Peyer's patch (tissue), 4 donors: Measurements from ENCODE around the gene COL4A6. TPM values are rescaled to one million over a fixed set of nuclear protein-coding genes. Genes with fewer than 3 reads are reported as not detected.

Experiments used
- DNase-seq, 3 donors: peaks; one replicate each; pipeline ENCODE4 v3.0.0-alpha.2; 2017 to 2019
- H3K27ac ChIP-seq, 4 donors: fragments of 200-600 bp; sonication (generic); one replicate each; pipeline ENCODE4 v1.5.1; 2016 to 2019
- H3K27me3 ChIP-seq, 2 donors: fragments of 200-600 bp; sonication (generic); one replicate each; pipeline ENCODE4 v1.5.1; 2019
- H3K36me3 ChIP-seq, 3 donors: fragments of 200-600 bp; sonication (generic); one replicate each; pipeline ENCODE4 v1.5.1; 2016 to 2019
- H3K4me1 ChIP-seq, 4 donors: fragments of 200-600 bp; sonication (generic); one replicate each; pipeline ENCODE4 v1.5.1; 2016 to 2019
- H3K4me3 ChIP-seq, 4 donors: fragments of 200-600 bp; sonication (generic); 1 replicate in 3 of 4; 2 replicates in 1 of 4; pipeline ENCODE4 v1.5.1; 2016 to 2019; ENCODE audit warnings: mild to moderate bottlenecking in 1 of 4
- H3K9me3 ChIP-seq, 4 donors: fragments of 200-600 bp; sonication (generic); one replicate each; pipeline ENCODE4 v1.5.1; 2016 to 2019; ENCODE audit warnings: mild to moderate bottlenecking in 1 of 4
- POLR2A ChIP-seq, 2 donors: fragments of 450-650 bp; IDR thresholded peaks; one replicate each; pipeline ENCODE4 v1.5.1; 2017; ENCODE audit warnings: antibody characterized with exemption in 2 of 2, mild to moderate bottlenecking in 2 of 2, moderate library complexity in 2 of 2
- total RNA-seq, 4 donors: library from RNA; depleted of rRNA; stranded (reverse); fragments of >200 nt; gene quantifications; one replicate each; pipeline ENCODE4 v1.1.0, GENCODE V29; 2016
- TF ChIP-seq, protein P1 (sequence below), 6 experiments: fragments of 450-650 bp in 4 of 6; fragments of 200-600 bp in 2 of 6; sonication (generic) in 1 of 6; IDR thresholded peaks; one replicate each; pipeline ENCODE4 v1.5.1; 2017 to 2019; ENCODE audit warnings: antibody characterized with exemption in 6 of 6, mild to moderate bottlenecking in 3 of 6, moderate library complexity in 1 of 6

Gene COL4A6
- total RNA-seq, 4 donors from 2014 or later: 0.18 to 2.4 (median 0.89) TPM

DNA sequence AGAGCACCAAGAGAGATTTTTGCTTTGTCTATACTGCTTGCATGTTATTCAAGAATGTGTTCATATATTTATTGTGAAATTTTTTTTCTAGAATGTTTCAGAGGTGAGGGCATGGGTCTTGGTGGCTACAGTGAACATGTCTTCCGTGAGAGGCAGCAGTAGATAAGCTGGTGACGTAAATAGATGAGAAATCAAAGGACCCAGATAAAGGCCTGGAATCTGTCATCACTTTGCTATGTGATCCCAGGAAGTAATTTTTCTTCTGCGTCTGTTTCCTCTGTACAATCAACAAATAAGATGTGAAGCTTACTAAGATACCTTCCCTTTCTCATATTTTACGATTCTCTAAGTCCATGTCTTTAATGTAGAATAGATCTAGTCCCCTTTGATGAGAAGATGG lies 129.1 kb downstream of the COL4A6 start:
- Histone ChIP-seq H3K27ac (no peak overlapping the region), H3K27me3 (no peaks in the 10 kb centered on the region), H3K4me1 (no peaks in the 10 kb centered on the region), H3K9me3 (no peaks in the 10 kb centered on the region), H3K36me3 (no peaks in the 10 kb centered on the region), H3K4me3 (no peak overlapping the region)
- TF ChIP-seq, protein P1, sequence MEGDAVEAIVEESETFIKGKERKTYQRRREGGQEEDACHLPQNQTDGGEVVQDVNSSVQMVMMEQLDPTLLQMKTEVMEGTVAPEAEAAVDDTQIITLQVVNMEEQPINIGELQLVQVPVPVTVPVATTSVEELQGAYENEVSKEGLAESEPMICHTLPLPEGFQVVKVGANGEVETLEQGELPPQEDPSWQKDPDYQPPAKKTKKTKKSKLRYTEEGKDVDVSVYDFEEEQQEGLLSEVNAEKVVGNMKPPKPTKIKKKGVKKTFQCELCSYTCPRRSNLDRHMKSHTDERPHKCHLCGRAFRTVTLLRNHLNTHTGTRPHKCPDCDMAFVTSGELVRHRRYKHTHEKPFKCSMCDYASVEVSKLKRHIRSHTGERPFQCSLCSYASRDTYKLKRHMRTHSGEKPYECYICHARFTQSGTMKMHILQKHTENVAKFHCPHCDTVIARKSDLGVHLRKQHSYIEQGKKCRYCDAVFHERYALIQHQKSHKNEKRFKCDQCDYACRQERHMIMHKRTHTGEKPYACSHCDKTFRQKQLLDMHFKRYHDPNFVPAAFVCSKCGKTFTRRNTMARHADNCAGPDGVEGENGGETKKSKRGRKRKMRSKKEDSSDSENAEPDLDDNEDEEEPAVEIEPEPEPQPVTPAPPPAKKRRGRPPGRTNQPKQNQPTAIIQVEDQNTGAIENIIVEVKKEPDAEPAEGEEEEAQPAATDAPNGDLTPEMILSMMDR (IDR thresholded peaks at IDR 0.05): no peak
- no peak for TF ChIP-seq POLR2A (IDR thresholded peaks at IDR 0.05)
- DNase-seq: no peak

DNA sequence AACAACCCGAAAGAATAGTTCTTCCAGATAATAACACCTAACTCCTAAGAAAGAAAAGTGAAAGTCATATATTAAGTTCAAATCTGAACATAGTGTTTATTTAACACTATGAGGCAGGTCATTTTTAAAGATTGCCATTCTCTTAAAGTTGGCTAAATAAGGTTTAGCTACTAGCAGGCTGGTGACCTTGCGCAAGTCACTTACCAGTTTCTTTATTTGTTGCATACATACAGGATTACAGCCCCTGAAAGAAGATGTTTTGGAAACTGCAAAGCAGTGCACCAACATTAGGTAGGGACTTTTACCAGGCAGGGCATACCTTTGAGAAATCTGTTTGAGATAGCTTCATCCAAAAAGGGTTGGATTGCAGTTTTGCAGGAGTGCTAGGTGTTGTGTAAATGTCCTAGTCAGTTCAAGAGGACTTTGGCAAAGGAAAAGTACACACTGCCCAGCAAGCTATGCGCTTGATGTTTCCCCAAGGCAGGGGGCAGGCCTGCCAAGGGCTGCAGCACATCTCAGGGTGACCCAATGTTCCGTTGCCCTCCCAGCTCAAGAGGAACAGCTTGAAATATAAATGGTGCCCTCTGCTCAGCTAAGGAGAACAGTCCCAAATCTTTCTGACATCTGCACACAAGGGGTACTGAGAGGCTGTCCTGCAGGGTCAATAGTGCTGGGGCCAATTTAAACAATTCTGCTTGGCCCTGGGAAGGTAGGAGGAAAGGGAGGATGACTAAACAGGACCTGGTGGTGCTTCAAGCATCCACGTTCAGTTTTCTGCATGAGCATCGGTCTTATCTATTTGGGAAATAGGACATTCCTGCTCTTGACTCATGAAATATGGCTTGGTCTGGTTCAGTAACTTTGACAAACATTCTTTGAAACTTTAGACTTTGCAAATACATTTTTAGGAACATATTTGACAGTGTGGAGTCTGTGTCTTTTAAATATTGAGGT lies 130.8 kb downstream of the COL4A6 start:
- TF ChIP-seq, protein P1 (IDR thresholded peaks at IDR 0.05): no peak
- TF ChIP-seq POLR2A (IDR thresholded peaks at IDR 0.05): no peak
- H3K9me3 ChIP-seq: no peaks in the 10 kb centered on the region
- H3K27me3 ChIP-seq: no peaks in the 10 kb centered on the region
- DNase-seq: no peak
- H3K27ac ChIP-seq: no peak overlapping the region
- H3K4me3 ChIP-seq: no peak overlapping the region
- no peaks in the 10 kb centered on the region for H3K4me1 ChIP-seq
- H3K36me3 ChIP-seq: no peaks in the 10 kb centered on the region

DNA sequence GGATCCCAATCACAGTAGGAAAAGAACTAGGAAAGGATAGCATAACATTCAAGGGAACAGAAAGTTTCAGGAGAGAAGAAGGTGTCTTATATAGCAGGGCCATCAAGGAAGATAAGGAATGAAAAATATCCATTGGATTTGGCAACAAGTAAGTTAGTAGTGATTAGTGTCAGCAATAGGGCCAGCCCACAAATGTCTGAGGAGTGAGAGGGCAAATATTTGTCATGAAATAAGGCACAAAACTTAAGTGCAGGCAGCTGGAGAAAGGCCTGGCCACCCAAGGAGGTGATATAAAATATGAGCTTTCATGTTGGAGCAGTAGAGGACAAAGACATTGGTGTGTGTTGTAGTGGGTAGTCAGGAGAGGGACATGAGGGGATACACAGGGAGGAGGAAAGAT lies 132.1 kb downstream of the COL4A6 start:
- H3K4me1 ChIP-seq: no peaks in the 10 kb centered on the region
- no peak overlapping the region for H3K4me3 ChIP-seq
- H3K27ac ChIP-seq: no peak overlapping the region
- H3K9me3 ChIP-seq: no peaks in the 10 kb centered on the region
- DNase-seq: no peak
- no peaks in the 10 kb centered on the region for H3K36me3 ChIP-seq
- TF ChIP-seq, protein P1 (IDR thresholded peaks at IDR 0.05): no peak
- H3K27me3 ChIP-seq: no peaks in the 10 kb centered on the region

DNA sequence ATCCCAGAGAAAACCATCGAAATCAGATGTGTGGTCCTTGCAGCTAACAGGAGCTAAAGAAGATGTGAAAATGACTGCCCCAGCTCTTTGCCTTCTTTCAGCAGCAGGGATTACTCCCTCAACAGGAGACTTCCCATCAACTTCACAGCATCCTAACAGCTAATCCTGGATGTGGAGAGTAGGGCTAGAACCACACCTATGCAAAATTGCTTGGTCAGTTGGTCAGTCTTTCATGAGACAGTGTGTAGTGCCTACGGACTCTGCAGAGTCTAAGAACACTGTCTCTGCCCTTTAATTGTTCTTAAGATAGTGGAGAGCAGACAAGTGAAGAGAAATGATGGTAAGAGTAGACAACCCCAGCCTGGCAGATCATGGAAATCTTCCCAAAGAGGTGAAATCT lies 133.5 kb downstream of the COL4A6 start:
- no peaks in the 10 kb centered on the region for H3K27me3 ChIP-seq
- no peak overlapping the region for H3K4me3 ChIP-seq
- H3K4me1 ChIP-seq: no peaks in the 10 kb centered on the region
- TF ChIP-seq, protein P1 (IDR thresholded peaks at IDR 0.05): no peak
- no peak for TF ChIP-seq POLR2A (IDR thresholded peaks at IDR 0.05)
- DNase-seq: no peak
- no peak overlapping the region for H3K27ac ChIP-seq
- H3K9me3 ChIP-seq: no peaks in the 10 kb centered on the region
- H3K36me3 ChIP-seq: no peaks in the 10 kb centered on the region

DNA sequence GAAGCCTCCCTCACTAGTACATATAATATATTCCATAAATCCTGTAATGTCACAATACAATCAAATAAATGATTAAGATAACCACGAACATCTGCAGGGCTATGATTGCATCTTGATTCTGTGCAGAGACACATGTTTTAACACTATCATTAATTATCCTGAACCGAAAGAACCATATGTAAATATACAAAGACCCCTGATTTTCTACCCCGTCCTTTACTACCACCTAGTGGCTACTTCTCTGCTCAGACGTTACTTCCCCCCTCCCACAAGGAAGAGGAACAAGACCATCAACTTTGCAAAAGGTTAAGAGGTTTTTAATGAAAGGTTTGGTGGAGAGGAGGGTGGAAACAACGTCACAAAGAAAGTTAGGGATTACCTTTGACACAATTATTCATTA lies 134.0 kb downstream of the COL4A6 start:
- no peak overlapping the region for H3K27ac ChIP-seq
- H3K4me3 ChIP-seq: no peak overlapping the region
- no peaks in the 10 kb centered on the region for H3K9me3 ChIP-seq
- no peak for TF ChIP-seq POLR2A (IDR thresholded peaks at IDR 0.05)
- TF ChIP-seq, protein P1 (IDR thresholded peaks at IDR 0.05): no peak
- no peak for DNase-seq
- H3K27me3 ChIP-seq: no peaks in the 10 kb centered on the region
- no peaks in the 10 kb centered on the region for H3K36me3 ChIP-seq
- no peaks in the 10 kb centered on the region for H3K4me1 ChIP-seq
